H1 (cell line): ENCODE measurements around the gene DUS1L. TPM values are rescaled to one million over a fixed set of nuclear protein-coding genes. Genes with fewer than 3 reads are reported as not detected.
A peak's percentile ranks its signal among the peaks of the same experiment; 100 is the strongest.

ENCODE experiments used
- CTCF ChIA-PET: fragments of 300-600 bp; sonication (Branson Sonifier 250); formaldehyde crosslinking; loops from one replicate; lab custom pipeline; 2021; ENCODE audit not compliant: partially characterized antibody; lab: Charles Lee
- POLR2A ChIA-PET: fragments of 300-600 bp; sonication (Branson Sonifier 250); formaldehyde crosslinking; loops from one replicate; lab custom pipeline; 2021; ENCODE audit warnings: inconsistent platforms; ENCODE audit not compliant: partially characterized antibody; lab: Charles Lee
- DNase-seq, 2 experiments: peaks; one replicate each; pipeline versions ENCODE4 v3.0.0 to v3.0.0-alpha.2; 2010 to 2022; ENCODE audit warnings: low spot score in 2 of 2, low read depth in 1 of 2, mixed read lengths in 1 of 2
- FAIRE-seq: peaks from 2 replicates; lab custom pipeline; 2011; peaks lifted over from hg19 to GRCh38; lab: Jason Lieb, UNC
- H2AFZ ChIP-seq: 2 replicates; pipeline ENCODE4 v1.8.1; 2012; ENCODE audit warnings: low read length, inconsistent platforms
- H2AK5ac ChIP-seq: 2 replicates; pipeline ENCODE4 v1.6.1; 2013; ENCODE audit warnings: low read depth, low read length
- H2BK120ac ChIP-seq: replicated peaks from 2 replicates; pipeline ENCODE3; 2013; ENCODE audit warnings: low read depth, low read length, inconsistent platforms
- H2BK12ac ChIP-seq: 2 replicates; pipeline ENCODE4 v1.6.1; 2013; ENCODE audit warnings: low read depth, low read length
- H2BK15ac ChIP-seq: 2 replicates; pipeline ENCODE4 v1.6.1; 2013; ENCODE audit warnings: low read length
- H2BK20ac ChIP-seq: 2 replicates; pipeline ENCODE4 v1.6.1; 2013; ENCODE audit warnings: low read length
- H2BK5ac ChIP-seq: 2 replicates; pipeline ENCODE4 v1.6.1; 2013; ENCODE audit warnings: low read depth, low read length
- H3K14ac ChIP-seq: 2 replicates; pipeline ENCODE4 v1.6.1; 2013; ENCODE audit warnings: inconsistent platforms; ENCODE audit not compliant: insufficient read length
- H3K18ac ChIP-seq: 2 replicates; pipeline ENCODE4 v1.6.1; 2013; ENCODE audit warnings: low read length; ENCODE audit errors: extremely low read depth
- H3K23ac ChIP-seq: 2 replicates; pipeline ENCODE4 v1.6.1; 2013; ENCODE audit warnings: inconsistent platforms; ENCODE audit not compliant: insufficient read length
- H3K23me2 ChIP-seq: 2 replicates; pipeline ENCODE4 v1.6.1; 2013; ENCODE audit warnings: low read depth, low read length
- H3K27ac ChIP-seq: 2 replicates; pipeline ENCODE4 v1.6.1; 2011; ENCODE audit warnings: low read depth, low read length, inconsistent platforms
- H3K27me3 ChIP-seq, 4 experiments: replicated peaks in 1 of 4; 1 replicate in 1 of 4; 2 replicates in 3 of 4; pipeline versions ENCODE4 v1.6.1 to v1.8.1; 2011 to 2013; ENCODE audit warnings: low read length in 3 of 4, mild to moderate bottlenecking in 3 of 4, inconsistent platforms in 2 of 4, mixed read lengths in 2 of 4, moderate library complexity in 1 of 4; ENCODE audit not compliant: control insufficient read depth in 3 of 4, insufficient read depth in 3 of 4; ENCODE audit errors: extremely low read depth in 1 of 4
- H3K36me3 ChIP-seq, 4 experiments: 2 replicates each; pipeline versions ENCODE4 v1.6.1 to v1.8.1; 2011 to 2013; ENCODE audit warnings: mild to moderate bottlenecking in 4 of 4, low read length in 3 of 4, moderate library complexity in 2 of 4, control low read depth in 1 of 4, inconsistent platforms in 1 of 4; ENCODE audit not compliant: insufficient read depth in 4 of 4, control insufficient read depth in 2 of 4
- H3K4ac ChIP-seq: replicated peaks from 2 replicates; pipeline ENCODE3; 2013; ENCODE audit warnings: low read length, low read depth, mixed read lengths, inconsistent platforms; ENCODE audit not compliant: insufficient read length
- H3K4me1 ChIP-seq, 4 experiments: replicated peaks in 1 of 4; 1 replicate in 1 of 4; 2 replicates in 3 of 4; pipeline versions ENCODE4 v1.6.1 to v1.8.1; 2011 to 2013; ENCODE audit warnings: low read length in 3 of 4, inconsistent platforms in 2 of 4, mixed read lengths in 1 of 4; ENCODE audit not compliant: insufficient read depth in 4 of 4, control insufficient read depth in 3 of 4
- H3K4me2 ChIP-seq, 2 experiments: 2 replicates each; pipeline versions ENCODE4 v1.6.1 to v1.8.1; 2011 to 2013; ENCODE audit warnings: low read depth in 2 of 2, low read length in 2 of 2, control low read depth in 1 of 2, inconsistent platforms in 1 of 2, mild to moderate bottlenecking in 1 of 2; ENCODE audit not compliant: insufficient read depth in 1 of 2
- H3K4me3 ChIP-seq, 4 experiments: fragments of 200-600, 300-600 bp in 1 of 4; sonication (generic), shearing (Covaris generic), sonication (Bioruptor Twin) in 1 of 4; 2 replicates each; pipeline versions ENCODE4 v1.5.1 to v1.8.1; 2011 to 2016; ENCODE audit warnings: low read length in 4 of 4, low read depth in 3 of 4, control low read depth in 2 of 4, inconsistent platforms in 2 of 4, mild to moderate bottlenecking in 2 of 4, mixed read lengths in 1 of 4, moderate library complexity in 1 of 4; ENCODE audit not compliant: insufficient read depth in 2 of 4; ENCODE audit errors: extremely low read depth in 1 of 4
- H3K56ac ChIP-seq: replicated peaks from 2 replicates; pipeline ENCODE3; 2013; ENCODE audit warnings: low read depth, mild to moderate bottlenecking, mixed read lengths, low read length, inconsistent platforms; ENCODE audit not compliant: insufficient read length
- H3K79me1 ChIP-seq: 2 replicates; pipeline ENCODE4 v1.6.1; 2013; ENCODE audit warnings: low read depth, low read length, control low read depth
- H3K79me2 ChIP-seq, 2 experiments: 2 replicates each; pipeline versions ENCODE4 v1.6.1 to v1.8.1; 2012 to 2013; ENCODE audit warnings: low read length in 2 of 2, mild to moderate bottlenecking in 2 of 2, inconsistent platforms in 1 of 2; ENCODE audit not compliant: insufficient read depth in 2 of 2, control insufficient read depth in 1 of 2
- H3K9ac ChIP-seq, 4 experiments: replicated peaks in 1 of 4; 1 replicate in 1 of 4; 2 replicates in 3 of 4; pipeline versions ENCODE4 v1.6.1 to v1.8.1; 2011 to 2013; ENCODE audit warnings: low read depth in 3 of 4, low read length in 3 of 4, control low read depth in 2 of 4, mild to moderate bottlenecking in 2 of 4, moderate library complexity in 2 of 4, inconsistent platforms in 1 of 4; ENCODE audit errors: extremely low read depth in 1 of 4
- H3K9me3 ChIP-seq, 2 experiments: 2 replicates each; pipeline versions ENCODE4 v1.6.1 to v1.8.1; 2012 to 2013; ENCODE audit warnings: mild to moderate bottlenecking in 2 of 2, moderate library complexity in 2 of 2, control low read depth in 1 of 2, inconsistent platforms in 1 of 2, low read depth in 1 of 2, low read length in 1 of 2, mixed read lengths in 1 of 2; ENCODE audit not compliant: insufficient read depth in 2 of 2
- H4K20me1 ChIP-seq, 2 experiments: replicated peaks in 1 of 2; 2 replicates each; pipeline versions ENCODE3 to v1.8.1; 2011 to 2013; ENCODE audit warnings: inconsistent platforms in 2 of 2, low read length in 2 of 2, mild to moderate bottlenecking in 1 of 2; ENCODE audit not compliant: insufficient read depth in 2 of 2, control insufficient read depth in 1 of 2
- H4K5ac ChIP-seq: 2 replicates; pipeline ENCODE4 v1.6.1; 2013; ENCODE audit warnings: low read length, low read depth, mixed read lengths, inconsistent platforms; ENCODE audit not compliant: insufficient read length
- H4K8ac ChIP-seq: 2 replicates; pipeline ENCODE4 v1.8.0; 2013; ENCODE audit warnings: mild to moderate bottlenecking, moderate library complexity, low read length, inconsistent platforms; ENCODE audit not compliant: insufficient read depth; ENCODE audit errors: extremely low read depth
- H4K91ac ChIP-seq: replicated peaks from 2 replicates; pipeline ENCODE3; 2013; ENCODE audit warnings: low read length, mixed read lengths, inconsistent platforms; ENCODE audit not compliant: insufficient read length
- EGR1 ChIP-seq: IDR thresholded peaks from 2 replicates; pipeline ENCODE4 v1.6.1; 2011; ENCODE audit warnings: low read depth, low read length, borderline replicate concordance
- KDM5A ChIP-seq: fragments of 200-600 bp; IDR thresholded peaks from 2 replicates; pipeline ENCODE4 v1.7.1; 2012; ENCODE audit warnings: mild to moderate bottlenecking, low read length, inconsistent platforms, mixed read lengths
- NANOG ChIP-seq: IDR thresholded peaks from 2 replicates; pipeline ENCODE4 v1.6.1; 2011; ENCODE audit warnings: low read length, low read depth, mild to moderate bottlenecking, inconsistent platforms; ENCODE audit not compliant: insufficient read depth, poor library complexity, severe bottlenecking
- SIN3A ChIP-seq, 2 experiments: IDR thresholded peaks in 1 of 2; conservative IDR thresholded peaks in 1 of 2; 2 replicates each; pipeline ENCODE4 v1.6.1; 2011 to 2012; ENCODE audit warnings: low read length in 2 of 2, improper control_type of control experiment in 1 of 2, low read depth in 1 of 2, mild to moderate bottlenecking in 1 of 2
- ZNF274 ChIP-seq: IDR thresholded peaks from 2 replicates; pipeline ENCODE4 v1.7.0; 2012; ENCODE audit warnings: low read length, borderline replicate concordance; ENCODE audit errors: extremely low read depth
- WGBS, 2 experiments: shearing (Covaris generic) in 1 of 2; methylation state at CpG; one replicate each; pipeline versions ENCODE4 v1.1.6 to v1.1.7; 2013 to 2015; ENCODE audit warnings: low lambda C conversion rate in 2 of 2, mixed read lengths in 2 of 2, inconsistent platforms in 1 of 2, low coverage in 1 of 2, missing lambda C conversion rate in 1 of 2; ENCODE audit not compliant: insufficient replicate concordance in 2 of 2, insufficient coverage in 1 of 2, insufficient read length in 1 of 2; ENCODE audit errors: extremely low coverage in 1 of 2, missing lambda C conversion rate in 1 of 2; 5-methylcytosine and 5-hydroxymethylcytosine counted together
- long read RNA-seq, 2 experiments: library from RNA in 1 of 2; library from capped mRNA in 1 of 2; stranded (forward); transcript quantifications; one replicate each; pipeline ENCODE4 v2.0.0, GENCODE V29; 2021; ENCODE audit warnings: inconsistent platforms in 1 of 2
- polyA minus RNA-seq, 3 experiments: library from RNA; depleted of rRNA, polyadenylated mRNA; stranded (reverse); fragments of >200 nt; gene quantifications; 1 replicate in 2 of 3; 2 replicates in 1 of 3; pipeline ENCODE4 v1.2.3, GENCODE V29; 2011
- polyA plus RNA-seq, 7 experiments: library from polyadenylated mRNA; depleted of rRNA in 3 of 7; stranded (reverse) in 5 of 7; unstranded in 2 of 7; fragments of >200 nt in 5 of 7; fragments of 200-250 nt in 2 of 7; gene quantifications; 1 replicate in 5 of 7; 2 replicates in 1 of 7; 4 replicates in 1 of 7; pipeline versions ENCODE4 v1.2.1 to v1.2.3, GENCODE V29; 2011 to 2013; ENCODE audit warnings: missing spikeins in 2 of 7, mixed read lengths in 2 of 7
- total RNA-seq: library from RNA; stranded (reverse); fragmentation: NEBNext Ultra II Directional; extraction: Animal tissue kit (Norgen Biotek cat#: 25700); gene quantifications from 2 replicates; pipeline ENCODE4 v1.2.1, GENCODE V29; 2021
- TF ChIP-seq, protein P1 (sequence below): IDR thresholded peaks from 2 replicates; pipeline ENCODE4 v1.6.1; 2012; ENCODE audit warnings: inconsistent platforms
- TF ChIP-seq, protein P2 (sequence below): IDR thresholded peaks from 2 replicates; pipeline ENCODE4 v1.6.1; 2011; ENCODE audit warnings: low read depth, mild to moderate bottlenecking, low read length; ENCODE audit not compliant: insufficient read depth

Gene DUS1L
- total RNA-seq (68.0 and 69.1 TPM in 2 replicates), polyA plus RNA-seq (2011; rRNA removed) (34.5 and 60.4 TPM in 2 replicates), polyA minus RNA-seq (2011; rRNA and poly(A)+ RNA removed) (19.1 and 24.6 TPM in 2 replicates)
- polyA plus RNA-seq (2011; cell fraction: cytosol; rRNA removed) = 66.5 TPM
- polyA plus RNA-seq (2011; cell fraction: nucleus; rRNA removed) = 317 TPM
- 43.1 to 60.5 TPM (median 57.0 TPM) in 4 replicates for polyA plus RNA-seq (2012, experiment 1 of 2)
- 60.6 TPM for polyA plus RNA-seq (2012, experiment 2 of 2)
- polyA plus RNA-seq (2013, experiment 1 of 2) = 38.5 TPM
- polyA plus RNA-seq (2013, experiment 2 of 2) = 36.1 TPM
- polyA minus RNA-seq (2011; cell fraction: cytosol; rRNA and poly(A)+ RNA removed) = 27.5 TPM
- 58.5 TPM for polyA minus RNA-seq (2011; cell fraction: nucleus; rRNA and poly(A)+ RNA removed)
- long read RNA-seq, experiment 1, transcript DUS1L-212 (4 exons, 657 nt) = major isoform, 5 of 33 reads
- long read RNA-seq, experiment 1, partial matches to known transcripts = 9 of 33 reads
- long read RNA-seq, experiment 1, other reads (novel, unspliced or antisense) = 19 of 33 reads
- long read RNA-seq, experiment 2, partial matches to known transcripts = 1 of 5 reads
- long read RNA-seq, experiment 2, other reads (novel, unspliced or antisense) = 2 of 5 reads

- Histone ChIP-seq H3K27ac (no peak within 1 kb of the TSS), H3K79me2 (no peaks in the 10 kb centered on the region), H3K4me1 (peaks cover 0 to 10% (median 5%) of the 10 kb centered on the region in 4 experiments; a peak in 5 of 7 replicates), H2AK5ac (no peak within 1 kb of the TSS), H3K14ac (no peak within 1 kb of the TSS), H3K9ac (peak within 1 kb of the TSS; percentile 4 to 93 (median 58); a peak in 6 of 7 replicates), H2BK12ac (no peak within 1 kb of the TSS), H3K4me2 (peak within 1 kb of the TSS; percentile 37 to 79), H3K56ac (peak within 1 kb of the TSS; percentile 46), H2AFZ (peak within 1 kb of the TSS; percentile 74; the same call in 1 of the 2 replicates), H2BK20ac (no peak within 1 kb of the TSS), H3K27me3 (no peaks in the 10 kb centered on the region), H4K91ac (peak within 1 kb of the TSS; percentile 81), H3K18ac (peak within 1 kb of the TSS; percentile 90), H2BK5ac (no peak within 1 kb of the TSS), H2BK15ac (no peak within 1 kb of the TSS), H3K36me3 (peaks cover 2 to 12% (median 9%) of the 10 kb centered on the region in 4 experiments; a peak in 5 of 8 replicates), H3K23me2 (peaks cover 8% of the 10 kb centered on the region; the same call in 1 of the 2 replicates), H4K5ac (peak within 1 kb of the TSS; percentile 88), H3K23ac (no peak within 1 kb of the TSS), H3K4me3 (peak within 1 kb of the TSS; percentile 53 to 93 (median 77)), H3K79me1 (peaks cover 5% of the 10 kb centered on the region; the same call in 1 of the 2 replicates), H3K4ac (no peak within 1 kb of the TSS), H4K8ac (peak within 1 kb of the TSS; percentile 97), H4K20me1 (peaks cover 0 to 3% of the 10 kb centered on the region in 2 experiments), H3K9me3 (no peaks in the 10 kb centered on the region), H2BK120ac (no peak within 1 kb of the TSS)
- DNase-seq (peak in 1 of 2 experiments; percentile 85), FAIRE-seq (no peak)
- CTCF ChIA-PET = interaction anchor here (0.7 to 4.3 kb wide), 11 partner anchors 10 to 45 kb away, joined by 3 to 21 read pairs (median 3); partner anchors contain the start of genes DCXR, FASN and RAC3
- POLR2A ChIA-PET = interaction anchor here (0.7 to 16.2 kb wide), 15 partner anchors 10 to 140 kb away, joined by 3 to 161 read pairs (median 4); partner anchors contain the start of genes FASN, GPS1 and RFNG
- 30% methylated on average over 35 of the region's 88 CpGs; no CpG with 5 or more reads in 1 of the 2 experiments for WGBS, 2 experiments
- TF ChIP-seq, protein P1, sequence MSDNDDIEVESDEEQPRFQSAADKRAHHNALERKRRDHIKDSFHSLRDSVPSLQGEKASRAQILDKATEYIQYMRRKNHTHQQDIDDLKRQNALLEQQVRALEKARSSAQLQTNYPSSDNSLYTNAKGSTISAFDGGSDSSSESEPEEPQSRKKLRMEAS = peak; percentile 66
- TF ChIP-seq KDM5A (peak; percentile 45; the same call in 1 of the 2 replicates), EGR1 (peak; percentile 73; the same call in 1 of the 2 replicates), ZNF274 (no peak), NANOG (no peak), SIN3A (conservative IDR thresholded peaks at IDR 0.05 in 1 of 2, IDR thresholded peaks at IDR 0.05 in 1 of 2; ENCODE audit: low read depth in 1 of 2, low read length in 2 of 2) (peak; percentile 69 to 80; a peak in 3 of 4 replicates)
- TF ChIP-seq, protein P2, sequence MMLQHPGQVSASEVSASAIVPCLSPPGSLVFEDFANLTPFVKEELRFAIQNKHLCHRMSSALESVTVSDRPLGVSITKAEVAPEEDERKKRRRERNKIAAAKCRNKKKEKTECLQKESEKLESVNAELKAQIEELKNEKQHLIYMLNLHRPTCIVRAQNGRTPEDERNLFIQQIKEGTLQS = no peak
These were observed at the start of gene DUS1L for GRCh38 chr17:82065638-82066303. DUS1L (minus strand) TSS chr17:82065804; CDS start chr17:82065059, 745 bp downstream.
